ENCODE data around the gene GNG7. TPM values are rescaled to one million over a fixed set of nuclear protein-coding genes. Genes with fewer than 3 reads are reported as not detected.
A peak's percentile ranks its signal among the peaks of the same experiment; 100 is the strongest.
"Not testable (repeated sequence)": the region's sequence is repeated elsewhere in the genome, so short reads cannot be mapped to it uniquely, and the experiment has no call there.

The GNG7 gene
- total RNA-seq, 1 donor from 2014 or later = 0.68 TPM

DNA sequence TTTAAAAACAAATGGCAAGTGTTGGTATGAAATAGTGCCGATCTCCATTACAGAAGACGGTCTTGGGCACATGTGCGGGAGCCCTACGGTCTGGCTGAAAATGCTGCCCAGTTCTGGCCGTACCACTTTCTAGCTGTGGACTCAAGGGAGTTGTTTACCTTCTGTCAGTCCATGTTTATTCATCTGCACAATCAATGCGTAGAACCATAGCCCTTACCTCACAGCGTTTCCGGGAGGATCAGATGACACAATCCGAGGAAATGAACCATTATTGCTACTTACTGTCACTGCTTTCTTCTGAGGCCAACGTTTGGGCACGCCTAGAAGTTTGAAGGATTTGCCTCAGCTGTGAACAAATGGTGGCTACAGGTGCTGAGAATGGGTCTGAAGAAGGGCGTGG lies 195.4 kb downstream of the GNG7 start:
- ATAC-seq = peak; percentile 72

DNA sequence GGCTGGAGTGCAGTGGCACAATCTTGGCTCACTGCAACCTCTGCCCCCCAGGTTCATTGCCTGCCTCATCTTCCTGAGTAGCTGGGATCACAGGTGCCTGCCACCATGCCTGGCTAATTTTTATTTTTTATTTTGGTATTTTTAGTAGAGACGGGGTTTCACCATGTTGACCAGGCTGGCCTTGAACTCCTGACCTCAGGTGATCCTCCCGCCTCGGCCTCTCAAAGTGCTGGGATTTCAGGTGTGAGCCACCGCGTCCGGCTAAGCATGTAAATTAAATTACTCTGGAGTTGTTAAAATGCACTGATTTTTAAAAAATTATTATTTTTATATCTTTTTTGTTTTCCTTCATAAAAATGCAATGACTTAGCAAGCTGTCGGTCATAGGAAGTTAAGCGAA lies 195.8 kb downstream of the GNG7 start:
- not testable (repeated sequence) for ATAC-seq

DNA sequence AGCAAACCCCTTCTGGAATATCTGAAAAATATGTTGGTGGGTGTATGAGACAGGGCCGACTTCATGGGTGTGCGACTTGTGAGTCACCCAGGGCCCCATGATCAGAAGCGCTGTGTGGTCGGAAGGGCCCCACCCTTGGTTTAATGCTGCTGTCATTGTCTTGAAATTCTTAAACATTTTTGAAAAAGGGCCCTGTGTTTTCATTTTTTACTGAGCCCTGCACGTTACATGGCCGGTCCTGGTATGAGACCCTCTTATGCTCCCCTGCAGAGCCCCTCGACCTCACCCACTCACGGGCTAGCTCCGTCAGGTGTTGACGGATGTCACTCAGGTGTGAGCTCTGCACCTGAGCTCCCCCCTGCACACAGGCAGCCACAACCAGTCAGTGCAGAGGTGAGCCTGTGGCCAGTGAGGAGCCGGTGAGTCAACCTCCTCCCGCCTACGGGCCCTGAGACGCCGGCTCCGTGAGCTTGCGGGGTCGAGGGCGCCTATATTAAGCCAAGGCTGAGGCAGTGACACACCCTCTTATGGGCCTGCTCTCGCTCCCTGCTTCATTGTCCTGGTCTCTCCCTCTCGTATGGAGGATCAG lies 198.9 kb downstream of the GNG7 start:
- ATAC-seq = peak; percentile 84

DNA sequence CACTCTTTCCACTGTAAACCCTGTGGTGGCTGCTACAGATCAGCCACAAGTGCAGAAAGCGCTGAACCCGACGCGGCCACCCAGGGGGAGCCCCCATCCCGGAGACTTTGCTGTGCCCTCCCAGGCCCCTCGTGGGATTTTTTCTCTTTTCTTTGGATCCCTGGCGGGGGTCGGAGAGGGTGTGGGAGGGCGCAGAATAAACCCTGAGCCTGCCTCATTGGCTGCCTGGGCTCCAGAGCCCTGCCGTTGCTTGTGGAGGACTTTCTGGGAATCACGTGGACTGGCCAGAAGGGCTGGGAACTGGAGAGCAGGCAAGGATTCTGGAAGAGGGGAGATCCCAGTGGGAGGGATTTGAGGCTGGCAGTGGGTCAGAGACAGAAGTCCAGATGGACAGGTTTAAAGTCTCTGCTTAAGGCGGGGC lies 201.6 kb downstream of the GNG7 start:
- ATAC-seq = no peak

DNA sequence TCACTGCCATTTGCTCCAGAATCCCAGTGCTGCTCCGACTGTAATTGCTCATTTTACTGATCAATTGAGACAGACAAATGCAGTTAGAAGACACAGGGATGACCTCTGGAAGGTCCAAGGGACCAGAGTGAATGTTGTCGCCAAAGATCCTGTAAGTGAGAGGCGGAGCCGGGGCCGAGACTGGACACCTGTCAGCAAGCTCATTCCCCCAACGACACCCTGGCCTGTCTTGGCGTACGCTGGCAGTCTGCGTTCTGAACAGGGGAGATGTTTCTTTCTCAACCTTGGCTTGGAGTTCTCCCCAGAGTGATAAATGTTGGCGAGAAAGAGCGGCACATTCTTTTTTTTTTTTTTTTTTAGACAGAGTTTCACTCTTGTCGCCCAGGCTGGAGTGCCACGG lies 202.3 kb downstream of the GNG7 start:
- no peak for ATAC-seq

DNA sequence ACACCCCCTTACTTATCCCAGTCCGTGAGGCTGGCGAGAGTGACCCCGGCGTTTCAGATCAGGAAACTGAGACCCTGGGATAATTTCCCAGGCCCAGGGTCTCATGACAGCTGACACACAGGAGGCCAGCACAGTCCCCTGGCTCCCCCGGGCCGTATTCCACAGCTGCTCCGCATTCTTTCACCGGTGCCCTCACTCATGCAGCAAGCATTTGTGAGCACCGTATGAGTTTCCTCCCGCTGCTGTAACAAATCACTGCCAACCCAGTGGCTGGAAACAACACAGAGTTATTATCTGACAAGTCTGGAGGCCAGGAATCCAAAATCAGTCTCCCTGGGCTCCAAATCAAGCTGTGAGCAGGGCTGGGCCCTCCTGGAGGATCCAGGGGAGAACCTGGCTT lies 205.3 kb downstream of the GNG7 start:
- ATAC-seq = no peak

DNA sequence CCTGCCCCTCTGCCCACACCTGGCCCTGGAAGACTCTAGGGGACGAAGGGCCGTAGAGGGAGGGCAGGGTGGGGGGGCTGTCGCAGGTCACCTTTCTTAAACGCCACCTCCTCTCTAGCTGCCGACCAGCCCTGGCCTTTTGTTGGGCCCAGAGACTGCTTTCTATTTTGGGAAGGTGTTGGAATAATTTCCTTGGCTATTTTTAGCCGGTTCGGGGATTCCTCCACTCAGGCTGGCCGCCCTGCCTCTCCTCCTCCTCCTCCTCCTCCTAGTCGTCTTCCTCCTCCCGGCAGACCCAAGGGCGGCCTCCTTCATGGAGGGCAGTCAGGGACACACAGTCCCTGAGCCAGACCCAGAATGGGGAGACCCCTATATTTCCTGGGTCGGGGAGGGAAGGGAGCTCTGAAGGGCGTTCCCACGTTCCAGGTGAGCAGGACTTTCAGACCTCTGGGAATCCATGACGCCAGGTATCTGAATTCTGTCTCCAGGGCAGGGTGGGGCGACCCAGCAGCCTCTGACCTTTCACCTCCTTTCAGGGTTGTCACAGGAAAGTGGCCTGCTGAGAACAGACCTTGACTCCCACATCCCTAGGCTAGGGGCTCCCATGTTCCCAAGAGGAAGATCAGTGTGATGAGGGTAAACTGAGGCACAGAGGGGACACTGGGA lies 206.7 kb downstream of the GNG7 start:
- no peak for ATAC-seq

DNA sequence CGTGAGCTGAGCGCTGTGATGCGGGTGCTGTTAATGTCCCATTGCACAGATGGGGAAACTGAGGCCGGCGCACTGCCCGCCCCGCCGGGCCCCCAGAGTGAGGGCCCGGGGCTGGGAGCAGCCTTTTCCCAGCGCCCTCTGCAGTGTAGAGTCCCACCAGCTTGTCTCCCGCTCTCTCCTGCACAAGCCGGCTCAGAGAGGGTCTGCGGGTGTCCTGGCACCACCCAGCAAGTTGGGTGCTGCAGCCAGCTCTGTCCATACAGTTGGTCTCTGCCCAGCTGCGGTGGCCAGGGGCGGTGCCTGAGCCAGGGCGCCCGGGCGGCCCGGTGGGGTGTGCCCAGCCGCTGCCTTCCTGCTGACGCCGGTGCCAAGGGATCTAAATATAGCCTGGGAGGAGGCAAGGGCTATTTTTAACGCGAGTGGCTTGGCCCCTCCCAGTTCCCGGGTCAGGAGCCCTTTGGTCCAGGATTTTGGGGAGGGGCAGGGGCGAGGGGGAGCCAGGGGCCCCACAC lies 207.3 kb downstream of the GNG7 start:
- peak; percentile 68 for ATAC-seq

DNA sequence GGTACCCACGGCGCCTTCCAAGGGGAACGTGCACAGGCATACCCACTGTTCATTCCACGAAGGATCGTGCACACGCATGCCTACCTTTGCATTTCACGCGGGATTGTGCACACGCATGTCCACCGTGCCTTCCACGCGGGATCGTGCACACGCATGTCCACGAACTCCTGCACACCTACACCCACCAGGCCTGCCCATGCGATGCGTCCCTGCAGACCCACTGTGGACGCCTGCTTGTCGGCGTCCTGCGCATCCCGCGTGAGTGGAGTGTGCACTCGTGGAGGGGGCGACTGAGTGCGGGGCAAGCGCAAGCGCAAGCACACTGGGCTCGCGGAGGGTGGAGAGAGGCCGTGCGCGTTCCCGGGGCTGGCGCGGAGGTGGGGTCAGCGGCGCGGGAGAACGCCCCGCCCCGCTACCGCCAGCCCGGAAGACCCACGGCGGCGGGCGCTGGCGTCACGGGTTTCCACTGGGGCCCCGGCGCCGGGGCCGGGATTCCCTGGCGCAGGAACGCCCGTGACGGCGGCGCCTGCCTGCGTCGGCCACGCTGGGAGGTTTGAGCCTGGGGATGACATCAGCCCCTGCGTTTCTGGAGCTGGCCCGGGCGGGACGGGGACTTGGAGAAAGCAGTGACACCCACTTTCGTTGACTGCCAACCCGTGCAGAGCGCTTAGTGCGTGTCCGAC lies 207.9 kb downstream of the GNG7 start:
- ATAC-seq = peak; percentile 41

DNA sequence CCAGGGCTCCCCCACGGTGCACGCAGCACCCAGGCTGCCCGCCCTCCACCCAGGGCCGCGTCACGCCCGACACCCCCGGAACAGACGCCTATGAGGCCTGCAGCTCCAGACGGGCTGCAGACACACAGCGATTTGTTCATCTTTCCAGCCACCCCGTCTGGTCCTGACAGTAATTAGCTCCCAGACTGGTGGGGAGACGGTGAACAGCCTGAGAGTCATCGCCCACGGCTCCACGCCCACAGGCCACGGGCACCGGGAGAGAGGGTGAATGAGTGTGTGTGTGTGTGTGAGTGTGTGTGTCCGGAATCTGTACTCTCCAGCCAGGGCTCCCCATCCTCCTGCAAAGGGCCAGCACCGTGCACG lies 208.4 kb downstream of the GNG7 start:
- ATAC-seq = peak; percentile 3

DNA sequence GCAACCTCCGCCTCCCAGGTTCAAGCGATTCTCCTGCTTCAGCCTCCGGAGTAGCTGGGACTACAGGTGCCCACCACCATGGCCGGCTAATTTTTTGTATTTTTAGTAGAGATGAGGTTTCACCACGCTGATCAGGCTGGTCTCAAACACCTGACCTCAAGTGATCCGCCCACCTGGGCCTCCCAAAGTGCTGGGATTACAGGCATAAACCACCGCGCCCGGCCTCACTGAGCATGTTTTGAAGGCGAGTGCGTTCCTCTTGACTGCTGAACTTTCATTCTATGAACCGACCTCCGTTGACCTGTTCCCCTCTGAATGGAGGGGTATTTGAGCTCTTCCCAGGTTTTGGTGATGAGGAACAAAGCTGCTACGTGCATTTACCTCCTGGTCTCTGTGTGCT lies 209.0 kb downstream of the GNG7 start:
- ATAC-seq = not testable (repeated sequence)

DNA sequence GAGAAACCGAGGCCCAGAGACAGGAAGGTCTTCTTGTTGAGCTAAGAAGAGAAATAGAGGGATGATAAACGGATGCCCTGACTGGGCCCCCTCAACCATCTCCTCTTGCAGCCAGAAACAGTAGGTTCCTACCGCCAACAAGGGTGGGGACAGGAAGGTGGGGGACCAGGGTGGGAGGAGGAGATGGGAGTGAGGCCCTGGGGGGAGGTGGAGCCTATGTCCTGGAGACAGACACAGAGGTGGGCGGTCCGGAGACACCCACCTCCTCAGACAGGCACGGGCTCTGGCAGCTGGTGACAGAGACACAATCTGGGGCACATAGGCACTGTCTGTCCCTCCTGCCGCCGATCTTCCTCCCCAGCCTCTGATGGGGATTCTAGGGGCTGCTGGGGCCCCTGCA lies 209.6 kb downstream of the GNG7 start:
- no peak for ATAC-seq

DNA sequence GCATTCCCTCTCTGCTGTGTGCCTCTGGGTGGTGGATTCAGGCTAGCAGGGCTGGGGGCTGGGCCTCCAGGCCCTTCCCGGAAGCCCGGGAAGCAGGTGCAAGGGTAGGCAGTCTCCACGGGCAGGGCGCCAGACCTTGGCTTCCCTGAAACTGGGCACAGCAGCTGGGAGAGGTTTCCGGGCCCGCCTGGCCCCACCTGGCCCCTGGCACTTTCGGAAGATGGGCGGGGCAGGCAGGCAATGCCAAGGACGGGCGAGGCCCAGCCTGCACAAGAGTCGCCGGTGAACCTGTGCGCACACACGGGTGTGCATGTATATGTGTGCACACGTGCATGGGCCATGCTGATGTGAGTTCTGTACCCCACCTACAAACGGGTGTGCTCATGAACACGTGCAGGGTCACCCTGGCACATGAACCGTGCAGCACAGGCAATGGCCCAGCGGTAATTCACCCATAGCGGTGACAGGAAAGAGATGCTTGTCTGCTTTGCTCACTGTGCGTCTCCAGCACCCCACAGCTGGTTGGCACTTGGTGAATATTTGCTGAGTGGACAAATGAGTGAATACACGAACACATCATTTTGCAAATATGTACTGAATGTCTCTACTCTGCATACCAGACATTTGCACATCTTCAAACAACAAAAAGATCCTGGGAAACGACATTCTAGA lies 211.2 kb downstream of the GNG7 start:
- ATAC-seq = peak; percentile 76

DNA sequence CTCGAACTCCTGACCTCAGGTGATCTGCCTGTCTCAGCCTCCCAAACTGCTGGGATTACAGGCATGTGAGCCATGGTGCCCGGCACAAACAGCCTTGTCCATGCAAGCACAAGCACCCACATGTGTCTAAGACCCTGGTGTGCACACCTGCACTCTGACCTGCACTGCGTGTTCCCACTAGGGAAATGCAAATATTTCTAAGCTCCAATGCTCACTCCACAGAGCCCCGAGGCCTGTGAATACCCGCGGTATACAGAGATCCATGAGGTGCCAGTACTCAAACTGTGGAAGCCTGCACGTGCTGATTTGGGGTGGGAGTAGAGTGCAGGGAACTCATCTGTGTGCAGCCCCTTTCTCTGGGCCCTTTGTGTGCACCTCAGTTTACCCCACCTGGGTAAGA lies 211.8 kb downstream of the GNG7 start:
- peak; percentile 0 for ATAC-seq

DNA sequence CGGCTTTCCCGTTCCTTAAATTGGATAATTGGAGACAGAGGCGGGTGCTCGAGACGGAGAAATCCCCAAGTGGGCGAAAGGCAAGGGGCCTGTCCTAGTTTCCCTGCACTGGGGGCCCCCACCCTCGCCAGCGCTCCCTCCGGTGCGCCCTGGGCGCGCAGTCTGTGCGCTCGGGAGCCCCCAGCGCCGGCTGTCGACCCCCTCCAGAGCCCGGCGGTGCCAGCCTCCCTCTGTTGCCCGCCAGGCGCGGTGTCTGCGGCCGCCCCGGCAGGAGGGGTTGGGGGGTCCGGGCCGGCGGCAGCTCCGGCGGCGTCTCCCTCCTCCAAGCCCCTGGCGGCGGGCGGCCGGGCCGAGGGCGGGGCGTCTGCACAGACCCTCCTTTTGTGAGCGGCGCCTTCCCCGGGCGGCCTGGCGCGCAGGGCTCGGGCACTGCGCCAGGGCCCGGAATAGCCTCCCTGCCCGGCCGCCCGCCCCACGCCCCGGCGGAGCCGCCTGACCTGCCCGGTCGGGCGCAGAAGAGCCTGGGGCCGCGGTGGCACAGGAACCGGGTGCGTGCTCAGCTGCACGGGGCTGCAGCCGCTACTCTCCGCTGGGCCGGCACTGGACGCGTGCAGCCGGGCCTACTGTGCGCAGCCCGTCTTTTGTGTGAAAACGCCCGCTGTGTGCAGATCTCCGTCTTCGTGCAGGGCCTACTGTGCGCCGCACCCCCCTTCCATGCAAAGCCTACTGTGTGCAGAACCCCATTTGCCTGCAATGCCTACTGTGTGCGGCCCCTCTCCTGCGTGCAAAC lies 213.4 kb downstream of the GNG7 start:
- ATAC-seq = peak; percentile 45

DNA sequence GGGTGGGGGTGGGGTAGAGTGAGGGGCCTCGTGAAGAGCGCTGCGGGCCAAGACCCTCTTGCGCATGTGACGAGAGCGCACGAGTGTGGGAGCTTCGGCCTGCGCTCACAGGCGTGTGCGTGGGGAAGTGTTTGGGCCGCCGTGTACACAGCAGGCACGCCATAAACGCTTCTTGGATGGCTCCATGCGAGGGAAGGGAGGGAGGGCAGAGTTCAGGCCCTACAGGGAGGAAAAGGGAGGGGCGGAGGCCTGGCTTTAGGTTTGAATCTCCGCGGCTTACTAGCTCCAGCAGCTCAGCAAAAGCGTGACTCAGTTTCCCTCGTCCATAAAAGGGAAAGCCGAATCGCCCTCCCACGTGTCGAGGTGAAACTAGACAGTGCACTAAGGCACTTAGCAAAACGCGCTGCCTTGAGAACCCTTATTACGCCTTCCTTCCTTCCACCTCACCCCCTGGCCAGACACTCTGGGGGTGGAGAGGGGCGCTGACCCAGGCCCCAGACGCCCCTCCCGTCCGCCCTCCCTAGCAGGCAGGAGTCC lies 214.0 kb downstream of the GNG7 start:
- peak; percentile 12 for ATAC-seq

DNA sequence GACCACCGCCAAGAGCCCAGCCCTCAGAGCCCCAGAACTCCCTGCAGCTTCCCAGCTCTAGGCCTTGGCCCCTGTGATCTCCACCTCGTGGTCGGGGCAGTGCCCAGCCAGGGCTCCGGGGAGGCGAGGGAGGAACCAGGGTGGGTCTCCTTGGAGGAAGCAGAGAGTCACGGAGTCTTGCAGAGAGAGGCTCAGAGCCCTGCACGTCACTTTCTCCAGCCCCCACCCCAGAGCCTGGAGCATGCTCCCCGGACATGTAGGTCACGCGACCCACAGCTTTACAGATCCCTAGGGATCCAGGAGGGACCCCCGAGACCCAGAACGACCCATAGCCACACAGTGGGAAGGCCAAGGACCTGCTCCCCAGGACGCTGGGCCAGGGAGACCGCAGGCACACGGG lies 214.7 kb downstream of the GNG7 start:
- no peak for ATAC-seq

DNA sequence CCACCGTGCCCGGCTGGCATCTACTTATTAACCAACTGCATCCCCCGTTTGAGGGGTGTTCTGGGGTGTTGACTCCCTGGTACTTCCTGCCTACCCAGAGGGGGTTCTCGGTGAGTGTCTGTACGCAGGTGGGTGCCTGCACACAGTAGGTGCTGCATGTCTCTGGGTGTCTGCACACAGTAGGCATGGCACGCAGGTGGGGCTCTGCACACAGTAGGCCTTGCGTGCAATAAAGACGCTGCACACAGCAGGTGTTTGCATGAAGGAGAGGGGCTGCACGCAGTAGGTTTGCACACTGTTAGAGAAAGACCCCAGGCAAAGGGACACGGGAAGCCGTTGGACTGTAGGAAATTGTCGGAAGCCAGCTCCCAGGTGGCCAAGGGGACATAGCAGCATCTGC lies 215.4 kb downstream of the GNG7 start:
- ATAC-seq = no peak

DNA sequence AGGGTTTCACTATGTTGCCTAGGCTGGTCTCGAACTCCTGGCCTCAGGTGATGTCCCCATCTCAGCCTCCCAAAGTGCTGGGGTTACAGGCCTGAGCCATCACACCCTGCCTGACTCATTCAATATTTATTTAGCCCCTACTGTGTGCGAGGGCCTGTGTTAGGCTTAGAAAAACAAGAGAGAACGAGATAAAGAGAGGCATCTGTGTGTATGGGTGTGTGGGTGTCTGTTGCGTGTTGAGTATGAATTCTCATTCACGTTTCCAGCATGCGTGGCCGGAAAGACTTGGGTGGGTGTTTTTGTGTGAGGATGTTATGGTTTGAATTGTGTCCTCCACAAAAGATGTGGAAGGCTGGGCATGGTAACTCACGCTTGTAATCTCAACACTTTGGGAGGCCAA lies 217.1 kb downstream of the GNG7 start:
- ATAC-seq = no peak

DNA sequence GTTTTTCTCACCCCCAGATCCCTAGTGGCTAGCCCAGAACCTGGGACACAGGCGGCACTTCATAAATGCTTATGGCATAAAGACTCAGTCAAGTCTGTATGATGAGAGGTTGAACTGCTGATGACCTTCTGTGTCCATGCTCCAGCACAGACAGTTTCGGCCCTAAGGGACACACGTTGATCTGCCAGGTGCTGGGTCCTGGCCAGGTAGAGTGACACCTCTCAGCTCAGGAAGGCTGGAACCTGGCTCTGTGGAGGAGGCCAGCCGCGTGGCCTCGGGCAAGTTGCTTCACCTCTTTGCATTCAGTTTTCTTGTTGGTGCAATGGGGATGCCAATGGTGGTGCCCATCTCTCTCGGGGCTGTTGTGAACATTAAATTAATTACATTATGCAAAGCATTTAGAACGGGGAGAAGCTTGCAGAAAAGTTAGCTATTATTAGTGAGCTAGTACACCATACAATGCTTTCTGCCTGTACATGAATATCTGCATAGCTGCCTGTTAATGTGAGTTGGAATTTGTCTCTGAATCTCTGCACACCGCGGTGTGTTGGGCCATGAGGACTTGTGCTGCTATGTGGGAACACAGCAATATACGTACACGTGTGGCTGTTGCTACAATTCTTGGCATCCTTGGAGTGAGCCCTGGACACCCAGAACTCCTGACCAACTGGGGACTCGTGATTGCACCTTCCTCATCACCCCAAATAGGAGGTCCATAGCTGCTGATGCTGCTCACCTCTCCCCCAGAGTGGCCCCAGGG lies 218.1 kb downstream of the GNG7 start:
- no peak for ATAC-seq

DNA sequence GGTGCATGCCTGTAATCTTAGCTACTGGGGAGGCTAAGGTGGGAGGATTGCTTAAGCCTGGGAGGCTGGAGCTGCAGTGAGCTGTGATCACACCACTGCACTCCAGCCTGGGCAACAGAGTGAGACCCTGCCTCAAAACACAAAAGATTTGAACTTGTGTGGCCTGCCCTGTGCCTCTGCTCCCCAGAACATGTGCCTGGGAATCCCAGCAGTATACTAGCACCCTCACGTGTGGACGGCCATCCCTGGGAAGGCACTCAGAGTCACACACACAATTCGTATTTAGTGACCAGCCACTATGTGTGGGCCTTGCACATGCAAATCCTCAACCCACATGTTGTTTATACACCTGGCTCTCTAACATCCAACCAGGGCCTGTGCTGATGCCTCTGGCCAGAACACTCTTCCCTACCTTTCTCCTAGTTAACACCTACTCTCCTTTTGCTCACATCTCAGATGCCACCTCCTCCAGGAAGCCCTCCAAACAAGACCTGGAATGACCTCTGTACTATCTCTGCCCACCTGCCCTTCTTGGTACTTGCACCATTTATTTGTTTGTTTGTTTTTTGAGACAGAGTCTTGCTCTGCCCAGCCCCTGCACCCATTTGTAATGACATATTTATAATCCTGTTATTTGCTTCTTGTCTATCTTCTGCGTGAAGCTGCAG lies 218.9 kb downstream of the GNG7 start:
- ATAC-seq = no peak
